WTC11 (cell line): Measurements from ENCODE around the gene POLR2L. TPM values are rescaled to one million over a fixed set of nuclear protein-coding genes. Genes with fewer than 3 reads are reported as not detected.

ENCODE experiments used
- ATF1 ChIP-seq: sonication (generic); formaldehyde crosslinking; IDR thresholded peaks from 2 replicates; pipeline ENCODE4 v1.8.1; 2023; ENCODE audit warnings: mild to moderate bottlenecking, moderate library complexity, missing genetic modification reagents
- CREB1 ChIP-seq: sonication (generic); formaldehyde crosslinking; IDR thresholded peaks from 2 replicates; pipeline ENCODE4 v1.8.0; 2023; ENCODE audit warnings: mild to moderate bottlenecking, missing genetic modification reagents
- GTF2I ChIP-seq: fragments of 250-450 bp; sonication (Bioruptor Pico); conservative IDR thresholded peaks from 2 replicates; pipeline ENCODE4 v1.4.0; 2021; ENCODE audit warnings: mild to moderate bottlenecking
- HMGA2 ChIP-seq: fragments of 250-450 bp; sonication (Bioruptor Pico); IDR thresholded peaks from 2 replicates; pipeline ENCODE4 v1.4.0; 2021; ENCODE audit warnings: mild to moderate bottlenecking, moderate library complexity
- IRF1 ChIP-seq: sonication (generic); formaldehyde crosslinking; IDR thresholded peaks from 2 replicates; pipeline ENCODE4 v1.8.0; 2023; ENCODE audit warnings: missing genetic modification reagents
- NFATC4 ChIP-seq: fragments of 250-450 bp; sonication (Bioruptor Pico); IDR thresholded peaks from 2 replicates; pipeline ENCODE4 v1.9.0; 2021; ENCODE audit warnings: mild to moderate bottlenecking
- OVOL2 ChIP-seq: fragments of 250-450 bp; sonication (Bioruptor Pico); IDR thresholded peaks from 2 replicates; pipeline ENCODE4 v1.9.0; 2021; ENCODE audit warnings: mild to moderate bottlenecking, borderline replicate concordance
- PRRX2 ChIP-seq: fragments of 250-450 bp; sonication (Bioruptor Pico); IDR thresholded peaks from 2 replicates; pipeline ENCODE4 v1.8.0; 2021; ENCODE audit warnings: mild to moderate bottlenecking
- SMAD4 ChIP-seq: sonication (generic); formaldehyde crosslinking; IDR thresholded peaks from 2 replicates; pipeline ENCODE4 v1.8.0; 2022; ENCODE audit warnings: mild to moderate bottlenecking, missing genetic modification reagents
- SP1 ChIP-seq: sonication (generic); formaldehyde crosslinking; conservative IDR thresholded peaks from 2 replicates; pipeline ENCODE4 v1.8.1; 2022; ENCODE audit warnings: missing genetic modification reagents
- TEAD1 ChIP-seq: sonication (generic); formaldehyde crosslinking; IDR thresholded peaks from 2 replicates; pipeline ENCODE4 v1.8.0; 2022; ENCODE audit warnings: mild to moderate bottlenecking, missing genetic modification reagents
- TP53 ChIP-seq: sonication (generic); formaldehyde crosslinking; IDR thresholded peaks from 2 replicates; pipeline ENCODE4 v1.8.1; 2023; ENCODE audit warnings: mild to moderate bottlenecking, missing genetic modification reagents
- USF1 ChIP-seq: sonication (generic); formaldehyde crosslinking; IDR thresholded peaks from 2 replicates; pipeline ENCODE4 v1.8.0; 2022; ENCODE audit warnings: mild to moderate bottlenecking, missing genetic modification reagents
- ZNF219 ChIP-seq: sonication (generic); formaldehyde crosslinking; IDR thresholded peaks from 2 replicates; pipeline ENCODE4 v1.8.0; 2023; ENCODE audit warnings: missing genetic modification reagents, mild to moderate bottlenecking, borderline replicate concordance
- ZNF232 ChIP-seq: sonication (generic); formaldehyde crosslinking; IDR thresholded peaks from 2 replicates; pipeline ENCODE4 v1.8.0; 2022; ENCODE audit warnings: mild to moderate bottlenecking, missing genetic modification reagents
- ZNF671 ChIP-seq: fragments of 250-450 bp; sonication (Bioruptor Pico); IDR thresholded peaks from 2 replicates; pipeline ENCODE4 v1.8.0; 2021; ENCODE audit warnings: mild to moderate bottlenecking
- total RNA-seq: library from RNA; stranded (reverse); gene quantifications from 3 replicates; pipeline ENCODE4 v1.2.3, GENCODE V29; 2021
- TF ChIP-seq, protein P1 (sequence below): sonication (generic); formaldehyde crosslinking; IDR thresholded peaks from 2 replicates; pipeline ENCODE4 v1.8.0; 2022; ENCODE audit warnings: mild to moderate bottlenecking, missing genetic modification reagents
- TF ChIP-seq, protein P2 (sequence below): sonication (generic); formaldehyde crosslinking; IDR thresholded peaks from 2 replicates; pipeline ENCODE4 v1.8.1; 2022; ENCODE audit warnings: low read depth, missing genetic modification reagents, borderline replicate concordance
- TF ChIP-seq, protein P3 (sequence below): sonication (generic); formaldehyde crosslinking; IDR thresholded peaks from 2 replicates; pipeline ENCODE4 v1.8.1; 2023; ENCODE audit warnings: mild to moderate bottlenecking, missing genetic modification reagents, moderate library complexity
- TF ChIP-seq, protein P4 (sequence below): sonication (generic); formaldehyde crosslinking; IDR thresholded peaks from 2 replicates; pipeline ENCODE4 v1.8.0; 2023; ENCODE audit warnings: missing genetic modification reagents, mild to moderate bottlenecking, borderline replicate concordance
- TF ChIP-seq, protein P5 (sequence below): sonication (generic); formaldehyde crosslinking; IDR thresholded peaks from 2 replicates; pipeline ENCODE4 v1.8.1; 2023; ENCODE audit warnings: mild to moderate bottlenecking, moderate library complexity, missing genetic modification reagents
- TF ChIP-seq, protein P6 (sequence below): sonication (generic); formaldehyde crosslinking; IDR thresholded peaks from 2 replicates; pipeline ENCODE4 v1.8.0; 2022; ENCODE audit warnings: mild to moderate bottlenecking, missing genetic modification reagents
- TF ChIP-seq, protein P7 (sequence below): sonication (generic); formaldehyde crosslinking; IDR thresholded peaks from 2 replicates; pipeline ENCODE4 v1.8.0; 2023; ENCODE audit warnings: mild to moderate bottlenecking, missing genetic modification reagents

Gene POLR2L
- total RNA-seq, 1 experiment from 2014 or later: 152 TPM

DNA sequence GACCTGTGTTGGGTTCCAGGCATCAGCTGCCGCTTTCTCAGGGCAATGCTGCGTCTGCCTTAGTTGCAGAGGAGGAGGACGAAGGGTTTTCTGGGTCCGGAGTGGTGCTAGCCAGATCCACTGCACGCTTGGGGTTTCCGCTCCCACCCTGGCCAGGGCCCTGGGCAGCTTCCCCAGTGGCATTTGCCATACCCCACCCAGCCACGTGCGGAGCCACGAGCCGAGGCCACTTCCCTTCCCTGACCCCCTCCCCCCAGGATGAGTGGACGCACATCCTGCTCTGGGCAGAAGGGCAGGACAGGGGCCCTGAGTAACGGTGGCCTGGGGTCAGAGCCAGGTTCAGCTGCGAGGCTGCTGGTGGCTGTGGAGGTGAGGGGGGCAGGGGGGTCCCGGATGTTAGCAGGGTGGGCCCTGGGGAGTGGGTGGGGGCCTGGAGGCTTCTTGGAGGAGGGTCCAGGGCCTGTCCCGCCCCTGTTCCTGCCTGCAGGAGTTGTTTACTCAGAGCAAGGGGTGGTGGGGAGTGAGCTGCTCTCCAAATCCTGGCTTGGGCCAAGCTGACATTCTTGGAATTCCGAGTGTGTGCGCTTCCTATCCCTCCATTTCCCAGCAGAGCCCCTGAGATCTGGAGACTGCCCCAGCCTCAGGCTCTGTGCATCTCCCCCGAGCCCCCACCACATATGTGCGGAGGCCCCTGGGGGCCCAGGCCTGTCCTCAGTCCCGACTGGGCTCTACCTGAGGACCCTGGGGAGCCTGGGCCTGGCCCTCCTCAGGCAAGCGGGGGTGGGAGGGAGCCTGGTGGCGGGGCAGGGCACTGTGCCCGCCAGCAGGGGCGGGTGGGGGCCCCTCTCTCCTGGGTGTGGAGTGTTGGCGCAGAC is 1.7 kb upstream of the POLR2L start (continued):
- TF ChIP-seq, protein P1, sequence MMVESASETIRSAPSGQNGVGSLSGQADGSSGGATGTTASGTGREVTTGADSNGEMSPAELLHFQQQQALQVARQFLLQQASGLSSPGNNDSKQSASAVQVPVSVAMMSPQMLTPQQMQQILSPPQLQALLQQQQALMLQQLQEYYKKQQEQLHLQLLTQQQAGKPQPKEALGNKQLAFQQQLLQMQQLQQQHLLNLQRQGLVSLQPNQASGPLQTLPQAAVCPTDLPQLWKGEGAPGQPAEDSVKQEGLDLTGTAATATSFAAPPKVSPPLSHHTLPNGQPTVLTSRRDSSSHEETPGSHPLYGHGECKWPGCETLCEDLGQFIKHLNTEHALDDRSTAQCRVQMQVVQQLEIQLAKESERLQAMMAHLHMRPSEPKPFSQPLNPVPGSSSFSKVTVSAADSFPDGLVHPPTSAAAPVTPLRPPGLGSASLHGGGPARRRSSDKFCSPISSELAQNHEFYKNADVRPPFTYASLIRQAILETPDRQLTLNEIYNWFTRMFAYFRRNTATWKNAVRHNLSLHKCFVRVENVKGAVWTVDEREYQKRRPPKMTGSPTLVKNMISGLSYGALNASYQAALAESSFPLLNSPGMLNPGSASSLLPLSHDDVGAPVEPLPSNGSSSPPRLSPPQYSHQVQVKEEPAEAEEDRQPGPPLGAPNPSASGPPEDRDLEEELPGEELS (CRISPR knock-in tag): peak; percentile 85
- TF ChIP-seq CREB1 (no peak), OVOL2 (CRISPR knock-in tag) (no peak), PRRX2 (CRISPR knock-in tag) (no peak), NFATC4 (no peak), ZNF232 (CRISPR knock-in tag) (no peak), ATF1 (CRISPR knock-in tag) (no peak), TEAD1 (CRISPR knock-in tag) (peak; percentile 99; the same call in 1 of the 2 replicates), USF1 (CRISPR knock-in tag) (no peak), SMAD4 (CRISPR knock-in tag) (no peak), GTF2I (CRISPR knock-in tag) (no peak), TP53 (CRISPR knock-in tag) (no peak), ZNF219 (no peak), IRF1 (CRISPR knock-in tag) (no peak), ZNF671 (CRISPR knock-in tag) (no peak), HMGA2 (CRISPR knock-in tag) (no peak), SP1 (CRISPR knock-in tag) (peak; percentile 29)
- TF ChIP-seq, protein P2, sequence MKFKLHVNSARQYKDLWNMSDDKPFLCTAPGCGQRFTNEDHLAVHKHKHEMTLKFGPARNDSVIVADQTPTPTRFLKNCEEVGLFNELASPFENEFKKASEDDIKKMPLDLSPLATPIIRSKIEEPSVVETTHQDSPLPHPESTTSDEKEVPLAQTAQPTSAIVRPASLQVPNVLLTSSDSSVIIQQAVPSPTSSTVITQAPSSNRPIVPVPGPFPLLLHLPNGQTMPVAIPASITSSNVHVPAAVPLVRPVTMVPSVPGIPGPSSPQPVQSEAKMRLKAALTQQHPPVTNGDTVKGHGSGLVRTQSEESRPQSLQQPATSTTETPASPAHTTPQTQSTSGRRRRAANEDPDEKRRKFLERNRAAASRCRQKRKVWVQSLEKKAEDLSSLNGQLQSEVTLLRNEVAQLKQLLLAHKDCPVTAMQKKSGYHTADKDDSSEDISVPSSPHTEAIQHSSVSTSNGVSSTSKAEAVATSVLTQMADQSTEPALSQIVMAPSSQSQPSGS: no peak
- TF ChIP-seq, protein P3, sequence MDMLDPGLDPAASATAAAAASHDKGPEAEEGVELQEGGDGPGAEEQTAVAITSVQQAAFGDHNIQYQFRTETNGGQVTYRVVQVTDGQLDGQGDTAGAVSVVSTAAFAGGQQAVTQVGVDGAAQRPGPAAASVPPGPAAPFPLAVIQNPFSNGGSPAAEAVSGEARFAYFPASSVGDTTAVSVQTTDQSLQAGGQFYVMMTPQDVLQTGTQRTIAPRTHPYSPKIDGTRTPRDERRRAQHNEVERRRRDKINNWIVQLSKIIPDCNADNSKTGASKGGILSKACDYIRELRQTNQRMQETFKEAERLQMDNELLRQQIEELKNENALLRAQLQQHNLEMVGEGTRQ (CRISPR knock-in tag): peak; percentile 22; the same call in 1 of the 2 replicates
- TF ChIP-seq, protein P4, sequence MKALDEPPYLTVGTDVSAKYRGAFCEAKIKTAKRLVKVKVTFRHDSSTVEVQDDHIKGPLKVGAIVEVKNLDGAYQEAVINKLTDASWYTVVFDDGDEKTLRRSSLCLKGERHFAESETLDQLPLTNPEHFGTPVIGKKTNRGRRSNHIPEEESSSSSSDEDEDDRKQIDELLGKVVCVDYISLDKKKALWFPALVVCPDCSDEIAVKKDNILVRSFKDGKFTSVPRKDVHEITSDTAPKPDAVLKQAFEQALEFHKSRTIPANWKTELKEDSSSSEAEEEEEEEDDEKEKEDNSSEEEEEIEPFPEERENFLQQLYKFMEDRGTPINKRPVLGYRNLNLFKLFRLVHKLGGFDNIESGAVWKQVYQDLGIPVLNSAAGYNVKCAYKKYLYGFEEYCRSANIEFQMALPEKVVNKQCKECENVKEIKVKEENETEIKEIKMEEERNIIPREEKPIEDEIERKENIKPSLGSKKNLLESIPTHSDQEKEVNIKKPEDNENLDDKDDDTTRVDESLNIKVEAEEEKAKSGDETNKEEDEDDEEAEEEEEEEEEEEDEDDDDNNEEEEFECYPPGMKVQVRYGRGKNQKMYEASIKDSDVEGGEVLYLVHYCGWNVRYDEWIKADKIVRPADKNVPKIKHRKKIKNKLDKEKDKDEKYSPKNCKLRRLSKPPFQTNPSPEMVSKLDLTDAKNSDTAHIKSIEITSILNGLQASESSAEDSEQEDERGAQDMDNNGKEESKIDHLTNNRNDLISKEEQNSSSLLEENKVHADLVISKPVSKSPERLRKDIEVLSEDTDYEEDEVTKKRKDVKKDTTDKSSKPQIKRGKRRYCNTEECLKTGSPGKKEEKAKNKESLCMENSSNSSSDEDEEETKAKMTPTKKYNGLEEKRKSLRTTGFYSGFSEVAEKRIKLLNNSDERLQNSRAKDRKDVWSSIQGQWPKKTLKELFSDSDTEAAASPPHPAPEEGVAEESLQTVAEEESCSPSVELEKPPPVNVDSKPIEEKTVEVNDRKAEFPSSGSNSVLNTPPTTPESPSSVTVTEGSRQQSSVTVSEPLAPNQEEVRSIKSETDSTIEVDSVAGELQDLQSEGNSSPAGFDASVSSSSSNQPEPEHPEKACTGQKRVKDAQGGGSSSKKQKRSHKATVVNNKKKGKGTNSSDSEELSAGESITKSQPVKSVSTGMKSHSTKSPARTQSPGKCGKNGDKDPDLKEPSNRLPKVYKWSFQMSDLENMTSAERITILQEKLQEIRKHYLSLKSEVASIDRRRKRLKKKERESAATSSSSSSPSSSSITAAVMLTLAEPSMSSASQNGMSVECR (CRISPR knock-in tag): no peak
- TF ChIP-seq, protein P5, sequence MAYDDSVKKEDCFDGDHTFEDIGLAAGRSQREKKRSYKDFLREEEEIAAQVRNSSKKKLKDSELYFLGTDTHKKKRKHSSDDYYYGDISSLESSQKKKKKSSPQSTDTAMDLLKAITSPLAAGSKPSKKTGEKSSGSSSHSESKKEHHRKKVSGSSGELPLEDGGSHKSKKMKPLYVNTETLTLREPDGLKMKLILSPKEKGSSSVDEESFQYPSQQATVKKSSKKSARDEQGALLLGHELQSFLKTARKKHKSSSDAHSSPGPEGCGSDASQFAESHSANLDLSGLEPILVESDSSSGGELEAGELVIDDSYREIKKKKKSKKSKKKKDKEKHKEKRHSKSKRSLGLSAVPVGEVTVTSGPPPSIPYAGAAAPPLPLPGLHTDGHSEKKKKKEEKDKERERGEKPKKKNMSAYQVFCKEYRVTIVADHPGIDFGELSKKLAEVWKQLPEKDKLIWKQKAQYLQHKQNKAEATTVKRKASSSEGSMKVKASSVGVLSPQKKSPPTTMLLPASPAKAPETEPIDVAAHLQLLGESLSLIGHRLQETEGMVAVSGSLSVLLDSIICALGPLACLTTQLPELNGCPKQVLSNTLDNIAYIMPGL (CRISPR knock-in tag): no peak
- TF ChIP-seq, protein P6, sequence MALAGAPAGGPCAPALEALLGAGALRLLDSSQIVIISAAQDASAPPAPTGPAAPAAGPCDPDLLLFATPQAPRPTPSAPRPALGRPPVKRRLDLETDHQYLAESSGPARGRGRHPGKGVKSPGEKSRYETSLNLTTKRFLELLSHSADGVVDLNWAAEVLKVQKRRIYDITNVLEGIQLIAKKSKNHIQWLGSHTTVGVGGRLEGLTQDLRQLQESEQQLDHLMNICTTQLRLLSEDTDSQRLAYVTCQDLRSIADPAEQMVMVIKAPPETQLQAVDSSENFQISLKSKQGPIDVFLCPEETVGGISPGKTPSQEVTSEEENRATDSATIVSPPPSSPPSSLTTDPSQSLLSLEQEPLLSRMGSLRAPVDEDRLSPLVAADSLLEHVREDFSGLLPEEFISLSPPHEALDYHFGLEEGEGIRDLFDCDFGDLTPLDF (CRISPR knock-in tag): no peak
- TF ChIP-seq, protein P7, sequence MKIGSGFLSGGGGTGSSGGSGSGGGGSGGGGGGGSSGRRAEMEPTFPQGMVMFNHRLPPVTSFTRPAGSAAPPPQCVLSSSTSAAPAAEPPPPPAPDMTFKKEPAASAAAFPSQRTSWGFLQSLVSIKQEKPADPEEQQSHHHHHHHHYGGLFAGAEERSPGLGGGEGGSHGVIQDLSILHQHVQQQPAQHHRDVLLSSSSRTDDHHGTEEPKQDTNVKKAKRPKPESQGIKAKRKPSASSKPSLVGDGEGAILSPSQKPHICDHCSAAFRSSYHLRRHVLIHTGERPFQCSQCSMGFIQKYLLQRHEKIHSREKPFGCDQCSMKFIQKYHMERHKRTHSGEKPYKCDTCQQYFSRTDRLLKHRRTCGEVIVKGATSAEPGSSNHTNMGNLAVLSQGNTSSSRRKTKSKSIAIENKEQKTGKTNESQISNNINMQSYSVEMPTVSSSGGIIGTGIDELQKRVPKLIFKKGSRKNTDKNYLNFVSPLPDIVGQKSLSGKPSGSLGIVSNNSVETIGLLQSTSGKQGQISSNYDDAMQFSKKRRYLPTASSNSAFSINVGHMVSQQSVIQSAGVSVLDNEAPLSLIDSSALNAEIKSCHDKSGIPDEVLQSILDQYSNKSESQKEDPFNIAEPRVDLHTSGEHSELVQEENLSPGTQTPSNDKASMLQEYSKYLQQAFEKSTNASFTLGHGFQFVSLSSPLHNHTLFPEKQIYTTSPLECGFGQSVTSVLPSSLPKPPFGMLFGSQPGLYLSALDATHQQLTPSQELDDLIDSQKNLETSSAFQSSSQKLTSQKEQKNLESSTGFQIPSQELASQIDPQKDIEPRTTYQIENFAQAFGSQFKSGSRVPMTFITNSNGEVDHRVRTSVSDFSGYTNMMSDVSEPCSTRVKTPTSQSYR: peak; percentile 84
